Liver (tissue), 9 donors: ENCODE data around the gene SEZ6. TPM values are rescaled to one million over a fixed set of nuclear protein-coding genes. Genes with fewer than 3 reads are reported as not detected.

Experiments
- DNase-seq: peaks from one replicate; pipeline ENCODE4 v3.0.0-alpha.2; 2017; ENCODE audit warnings: low spot score
- H3K27ac ChIP-seq, 2 donors: one replicate each; pipeline ENCODE4 v1.7.0; 2013; ENCODE audit warnings: inconsistent platforms in 2 of 2, low read length in 2 of 2, control low read depth in 1 of 2, low read depth in 1 of 2, mild to moderate bottlenecking in 1 of 2
- H3K27me3 ChIP-seq, 4 donors: one replicate each; pipeline versions ENCODE4 v1.6.1 to v1.7.0; 2013; ENCODE audit warnings: low read length in 3 of 4, inconsistent platforms in 1 of 4, mild to moderate bottlenecking in 1 of 4, moderate library complexity in 1 of 4; ENCODE audit not compliant: control insufficient read depth in 4 of 4, insufficient read depth in 4 of 4
- H3K36me3 ChIP-seq, 4 donors: one replicate each; pipeline versions ENCODE4 v1.6.1 to v1.7.0; 2013; ENCODE audit warnings: low read length in 3 of 4, mild to moderate bottlenecking in 3 of 4, low read depth in 1 of 4, moderate library complexity in 1 of 4; ENCODE audit not compliant: control insufficient read depth in 4 of 4, insufficient read depth in 3 of 4
- H3K4me1 ChIP-seq, 4 donors: one replicate each; pipeline versions ENCODE4 v1.6.1 to v1.7.0; 2013; ENCODE audit warnings: low read length in 3 of 4, mild to moderate bottlenecking in 3 of 4, moderate library complexity in 1 of 4; ENCODE audit not compliant: control insufficient read depth in 4 of 4, insufficient read depth in 4 of 4
- H3K4me3 ChIP-seq, 3 donors: one replicate each; pipeline versions ENCODE4 v1.6.1 to v1.7.0; 2013; ENCODE audit warnings: low read length in 3 of 3, control low read depth in 1 of 3, low read depth in 1 of 3, mild to moderate bottlenecking in 1 of 3
- H3K9ac ChIP-seq, 2 donors: one replicate each; pipeline ENCODE4 v1.7.0; 2013; ENCODE audit warnings: low read length in 2 of 2, mild to moderate bottlenecking in 2 of 2, moderate library complexity in 2 of 2, control low read depth in 1 of 2, low read depth in 1 of 2
- H3K9me3 ChIP-seq, 4 donors: one replicate each; pipeline versions ENCODE4 v1.6.1 to v1.7.0; 2013; ENCODE audit warnings: low read length in 3 of 4; ENCODE audit not compliant: control insufficient read depth in 4 of 4
- ATF3 ChIP-seq: IDR thresholded peaks from 2 replicates; pipeline ENCODE4 v1.6.1; 2016; ENCODE audit warnings: antibody characterized with exemption
- CTCF ChIP-seq: fragments of 150-350 bp; IDR thresholded peaks from 2 replicates; pipeline ENCODE4 v1.5.1; 2017; ENCODE audit warnings: improper control_type of control experiment, low read depth, low read length; ENCODE audit not compliant: missing input control
- FOXA1 ChIP-seq: IDR thresholded peaks from 2 replicates; pipeline ENCODE4 v1.6.1; 2016; ENCODE audit warnings: antibody characterized with exemption
- GABPA ChIP-seq, 2 donors: IDR thresholded peaks in 1 of 2; conservative IDR thresholded peaks in 1 of 2; 2 replicates each; pipeline ENCODE4 v1.6.1; 2016; ENCODE audit warnings: antibody characterized with exemption in 2 of 2, mild to moderate bottlenecking in 1 of 2, moderate library complexity in 1 of 2
- HNF4A ChIP-seq, 2 donors: conservative IDR thresholded peaks; 2 replicates each; pipeline ENCODE4 v1.6.1; 2016; ENCODE audit warnings: antibody characterized with exemption in 2 of 2, mild to moderate bottlenecking in 2 of 2
- HNF4G ChIP-seq: IDR thresholded peaks from 2 replicates; pipeline ENCODE4 v1.6.1; 2016; ENCODE audit warnings: antibody characterized with exemption
- JUND ChIP-seq, 2 donors: IDR thresholded peaks; 2 replicates each; pipeline ENCODE4 v1.6.1; 2016; ENCODE audit warnings: antibody characterized with exemption in 2 of 2
- MAX ChIP-seq: IDR thresholded peaks from 2 replicates; pipeline ENCODE4 v1.6.1; 2016; ENCODE audit warnings: antibody characterized with exemption
- RAD21 ChIP-seq, 2 donors: IDR thresholded peaks; 2 replicates each; pipeline ENCODE4 v1.6.1; 2016; ENCODE audit warnings: antibody characterized with exemption in 2 of 2, mild to moderate bottlenecking in 2 of 2
- RXRA ChIP-seq, 2 donors: IDR thresholded peaks; 2 replicates each; pipeline ENCODE4 v1.6.1; 2017 to 2018; ENCODE audit warnings: antibody characterized with exemption in 2 of 2, mild to moderate bottlenecking in 1 of 2
- TAF1 ChIP-seq: conservative IDR thresholded peaks from 2 replicates; pipeline ENCODE4 v1.6.1; 2016; ENCODE audit warnings: antibody characterized with exemption, mild to moderate bottlenecking
- YY1 ChIP-seq: IDR thresholded peaks from 2 replicates; pipeline ENCODE4 v1.6.1; 2016; ENCODE audit warnings: antibody characterized with exemption, mild to moderate bottlenecking
- ZBTB33 ChIP-seq: IDR thresholded peaks from 2 replicates; pipeline ENCODE4 v1.6.1; 2016; ENCODE audit warnings: antibody characterized with exemption
- WGBS: extraction: QIAGEN DNeasy Blood & Tissue Kit; methylation state at CpG from one replicate; pipeline ENCODE4 v1.1.7; 2013; 5-methylcytosine and 5-hydroxymethylcytosine counted together
- polyA plus RNA-seq, 2 donors: library from polyadenylated mRNA; stranded (reverse) in 1 of 2; unstranded in 1 of 2; fragments of 200-250 nt in 1 of 2; fragments of >200 nt in 1 of 2; fragmentation: Nextera tagmentation in 1 of 2; extraction: Ambion mirVana in 1 of 2; gene quantifications; one replicate each; pipeline versions ENCODE4 v1.2.1 to v1.2.3, GENCODE V29; 2013 to 2015
- total RNA-seq, 2 donors: library from RNA; depleted of rRNA; stranded (reverse); fragments of >200 nt; gene quantifications; one replicate each; pipeline ENCODE4 v1.2.3, GENCODE V29; 2014
- donor health status: healthy.
- donor health status: healthy.
- donor health status: healthy.
- donor health status: healthy.
- donor health status: healthy.

The SEZ6 gene
- total and polyA plus RNA-seq, 4 donors = 0.39 TPM; not detected in 3

- peaks cover 0 to 7% (median 2%) of the 10 kb centered on the region in 4 donors for H3K36me3 ChIP-seq
- H3K4me3 ChIP-seq = no peak overlapping the region
- H3K27me3 ChIP-seq = no peaks in the 10 kb centered on the region
- 59% methylated on average over 3 of the region's 3 CpGs for WGBS
- no peak overlapping the region for H3K9ac ChIP-seq
- DNase-seq = no peak
- H3K9me3 ChIP-seq = no peaks in the 10 kb centered on the region
- H3K27ac ChIP-seq = peak overlapping the region; percentile 19 to 52
- TF ChIP-seq GABPA (IDR thresholded peaks at IDR 0.05 in 1 of 2, conservative IDR thresholded peaks at IDR 0.05 in 1 of 2) (no peak), HNF4G (no peak), HNF4A (conservative IDR thresholded peaks at IDR 0.05) (no peak), ATF3 (no peak), MAX (no peak), JUND (IDR thresholded peaks at IDR 0.05) (no peak), CTCF (no peak), RXRA (IDR thresholded peaks at IDR 0.05) (no peak)
- peaks cover 20 to 57% (median 50%) of the 10 kb centered on the region in 4 donors for H3K4me1 ChIP-seq
Measured at GRCh38 chr17:28940142-28940541, 65.7 kb downstream of the SEZ6 start.

GRCh38 chr17:28938552-28938951 lies 67.3 kb downstream of the SEZ6 start:
- Histone ChIP-seq H3K9me3 (no peaks in the 10 kb centered on the region), H3K4me1 (peaks cover 20 to 57% (median 50%) of the 10 kb centered on the region in 4 donors), H3K27me3 (no peaks in the 10 kb centered on the region), H3K4me3 (no peak overlapping the region), H3K36me3 (peaks cover 0 to 5% (median 0%) of the 10 kb centered on the region in 4 donors), H3K27ac (peak overlapping the region; percentile 54 to 72), H3K9ac (no peak overlapping the region)
- DNase-seq = no peak
- TF ChIP-seq RXRA (IDR thresholded peaks at IDR 0.05) = peak in 1 of 2 donors; percentile 7
- no peak for TF ChIP-seq FOXA1

- WGBS = 40% methylated on average over 5 of the region's 5 CpGs
- H3K36me3 ChIP-seq = peaks cover 0 to 5% (median 0%) of the 10 kb centered on the region in 4 donors
- peak overlapping the region; percentile 72 to 90 for H3K27ac ChIP-seq
- no peaks in the 10 kb centered on the region for H3K27me3 ChIP-seq
- H3K9me3 ChIP-seq = no peaks in the 10 kb centered on the region
- DNase-seq = no peak
- H3K9ac ChIP-seq = no peak overlapping the region
- H3K4me3 ChIP-seq = no peak overlapping the region
- H3K4me1 ChIP-seq = peaks cover 20 to 57% (median 50%) of the 10 kb centered on the region in 4 donors
- no peak for TF ChIP-seq CTCF
- peak; percentile 96 for TF ChIP-seq MAX
- TF ChIP-seq GABPA (IDR thresholded peaks at IDR 0.05 in 1 of 2, conservative IDR thresholded peaks at IDR 0.05 in 1 of 2) = peak in 1 of 2 donors; percentile 42
- TF ChIP-seq ATF3 = peak; percentile 69
- no peak for TF ChIP-seq ZBTB33
- TF ChIP-seq RAD21 (IDR thresholded peaks at IDR 0.05) = no peak
- peak in 1 of 2 donors; percentile 73 for TF ChIP-seq JUND (IDR thresholded peaks at IDR 0.05)
- no peak for TF ChIP-seq TAF1
- peak; percentile 46 for TF ChIP-seq YY1
- TF ChIP-seq RXRA (IDR thresholded peaks at IDR 0.05) = peak; percentile 31 to 65
- TF ChIP-seq HNF4G = no peak
- peak; percentile 60 to 68 for TF ChIP-seq HNF4A (conservative IDR thresholded peaks at IDR 0.05)
Measured at GRCh38 chr17:28937044-28937729, 68.6 kb downstream of the SEZ6 start.
